K562 (cell line): ENCODE results near the gene ARMC7. TPM values are rescaled to one million over a fixed set of nuclear protein-coding genes. Genes with fewer than 3 reads are reported as not detected.
A peak's percentile ranks its signal among the peaks of the same experiment; 100 is the strongest.

Experiments used
- ATF2 ChIP-seq: sonication (generic); formaldehyde crosslinking; IDR thresholded peaks from 2 replicates; pipeline ENCODE4 v1.8.1; 2022; ENCODE audit warnings: missing genetic modification reagents
- CBFA2T2 ChIP-seq: fragments of 450-650 bp; conservative IDR thresholded peaks from 2 replicates; pipeline ENCODE4 v1.6.1; 2017; ENCODE audit warnings: mild to moderate bottlenecking
- FOXA3 ChIP-seq, 2 experiments: fragments of 450-650 bp in 1 of 2; sonication (generic) in 1 of 2; formaldehyde crosslinking; IDR thresholded peaks in 1 of 2; conservative IDR thresholded peaks in 1 of 2; 2 replicates each; pipeline versions ENCODE4 v1.4.0 to v1.8.0; 2020 to 2022; ENCODE audit warnings: mild to moderate bottlenecking in 2 of 2, missing genetic modification reagents in 1 of 2
- KDM1A ChIP-seq, 2 experiments: fragments of 450-650 bp; IDR thresholded peaks; 2 replicates each; pipeline ENCODE4 v1.6.1; 2016; ENCODE audit warnings: mild to moderate bottlenecking in 2 of 2
- MLLT1 ChIP-seq, 2 experiments: fragments of 450-650 bp; IDR thresholded peaks; 2 replicates each; pipeline ENCODE4 v1.6.1; 2016
- MXD1 ChIP-seq: fragments of 250-450 bp; sonication (Bioruptor Pico); IDR thresholded peaks from 2 replicates; pipeline ENCODE4 v1.8.0; 2021; ENCODE audit warnings: borderline replicate concordance, mild to moderate bottlenecking, moderate library complexity; ENCODE audit not compliant: poor library complexity, severe bottlenecking
- MYC ChIP-seq, 2 experiments: fragments of 250-450 bp in 1 of 2; sonication (Bioruptor Pico) in 1 of 2; IDR thresholded peaks; 2 replicates each; pipeline versions ENCODE4 v1.5.1 to v1.6.1; 2012 to 2021; ENCODE audit warnings: low read depth in 2 of 2, borderline replicate concordance in 1 of 2, improper control_type of control experiment in 1 of 2, low read length in 1 of 2, mild to moderate bottlenecking in 1 of 2, moderate library complexity in 1 of 2
- NR1H2 ChIP-seq: sonication (generic); formaldehyde crosslinking; IDR thresholded peaks from 2 replicates; pipeline ENCODE4 v1.4.0; 2020; ENCODE audit warnings: mild to moderate bottlenecking, missing genetic modification reagents
- PHB ChIP-seq: fragments of 250-450 bp; sonication (Bioruptor Pico); IDR thresholded peaks from 2 replicates; pipeline ENCODE4 v1.5.0; 2021
- PRDM10 ChIP-seq: fragments of 450-650 bp; IDR thresholded peaks from 2 replicates; pipeline ENCODE4 v1.6.1; 2018; ENCODE audit not compliant: partially characterized antibody
- RBM39 ChIP-seq: fragments of 200-400 bp; formaldehyde crosslinking; optimal IDR thresholded peaks from 2 replicates; pipeline ENCODE3; 2018; ENCODE audit warnings: low read depth, low read length
- SPI1 ChIP-seq: IDR thresholded peaks from 2 replicates; pipeline ENCODE4 v1.6.1; 2011; ENCODE audit warnings: low read depth, low read length, control low read depth, borderline replicate concordance
- USF2 ChIP-seq: sonication (generic); formaldehyde crosslinking; IDR thresholded peaks from 2 replicates; pipeline ENCODE4 v1.5.0; 2020; ENCODE audit warnings: missing genetic modification reagents
- YY1 ChIP-seq, 3 experiments: IDR thresholded peaks; 2 replicates each; pipeline ENCODE4 v1.6.1; 2011; ENCODE audit warnings: low read length in 2 of 3, mild to moderate bottlenecking in 2 of 3, moderate library complexity in 2 of 3, borderline replicate concordance in 1 of 3, control low read depth in 1 of 3, low read depth in 1 of 3; ENCODE audit not compliant: insufficient read depth in 3 of 3, insufficient replicate concordance in 2 of 3, control insufficient read depth in 1 of 3, insufficient read length in 1 of 3; ENCODE audit errors: extremely low read depth in 1 of 3
- ZNF282 ChIP-seq: sonication (generic); formaldehyde crosslinking; IDR thresholded peaks from 2 replicates; pipeline ENCODE4 v1.8.1; 2023; ENCODE audit warnings: missing genetic modification reagents
- polyA plus RNA-seq, 8 experiments: library from polyadenylated mRNA; depleted of rRNA in 4 of 8; stranded (reverse) in 5 of 8; unstranded in 3 of 8; fragments of >200 nt; fragmentation: Nextera tagmentation in 2 of 8; fragmentation: Illumina TruSeq in 1 of 8; extraction: Ambion mirVana in 2 of 8; extraction: Trizol in 1 of 8; gene quantifications; 2 replicates each; pipeline versions ENCODE4 v1.2.1 to v1.2.3, GENCODE V29; 2011 to 2014; ENCODE audit warnings: inconsistent platforms in 1 of 8, missing spikeins in 1 of 8
- total RNA-seq, 7 experiments: library from RNA; depleted of rRNA in 6 of 7; stranded (reverse); fragments of >200 nt in 6 of 7; fragmentation: Illumina TruSeq in 2 of 7; extraction: Trizol in 2 of 7; gene quantifications; 2 replicates each; pipeline versions ENCODE4 v1.2.1 to v1.2.3, GENCODE V29; 2011 to 2021; ENCODE audit warnings: low replicate concordance in 1 of 7

The ARMC7 gene
- total and polyA plus RNA-seq, 9 of the 15 experiments (the other 6 are each of a cell fraction or from before 2014, with no cell fraction given) = 1.4 to 15.2 (median 5.9) TPM

GRCh38 chr17:75153780-75154194 is 44.0 kb downstream of the ARMC7 start (continued):
- TF ChIP-seq CBFA2T2 (no peak), MYC (IDR thresholded peaks at IDR 0.05; ENCODE audit: low read depth, low read length) (peak; percentile 58; the same call in 1 of the 2 replicates), MYC (CRISPR knock-in tag; IDR thresholded peaks at IDR 0.05; ENCODE audit: borderline replicate concordance, low read depth) (no peak), USF2 (no peak), PHB (CRISPR knock-in tag) (0 out of 2 replicates have a peak, but pooled peaks have one; percentile 29), PRDM10 (peak; percentile 54), FOXA3 (CRISPR knock-in tag; conservative IDR thresholded peaks at IDR 0.05 in 1 of 2, IDR thresholded peaks at IDR 0.05 in 1 of 2) (0 out of 4 replicates have a peak, but pooled peaks of 1 of the 2 experiments have one; percentile 18), MXD1 (CRISPR knock-in tag) (no peak), YY1 (IDR thresholded peaks at IDR 0.05; ENCODE audit: borderline replicate concordance in 1 of 3, control insufficient read depth in 1 of 3, extremely low read depth in 1 of 3, insufficient read depth in 3 of 3, insufficient read length in 1 of 3, insufficient replicate concordance in 2 of 3, low read depth in 1 of 3, low read length in 2 of 3) (peak in 2 of 3 experiments; percentile 41 to 67), RBM39 (peak; percentile 2), NR1H2 (no peak), ZNF282 (CRISPR knock-in tag) (0 out of 2 replicates have a peak, but pooled peaks have one; percentile 24), SPI1 (no peak), KDM1A (IDR thresholded peaks at IDR 0.05) (no peak), MLLT1 (IDR thresholded peaks at IDR 0.05) (0 out of 4 replicates have a peak, but pooled peaks of 1 of the 2 experiments have one; percentile 13), ATF2 (CRISPR knock-in tag) (0 out of 2 replicates have a peak, but pooled peaks have one; percentile 41)
